HepG2 (cell line): ENCODE data around the gene SATB1.

Source experiments
- RARA ChIP-seq: IDR thresholded peaks from 2 replicates; pipeline ENCODE4 v1.6.1; 2016; ENCODE audit warnings: missing genetic modification reagents, missing compliant biosample characterization
- TF ChIP-seq, protein P1 (sequence below): sonication (generic); formaldehyde crosslinking; IDR thresholded peaks from 2 replicates; pipeline ENCODE4 v1.4.0; 2020; ENCODE audit warnings: mild to moderate bottlenecking, missing genetic modification reagents
- TF ChIP-seq, protein P2 (sequence below): sonication (generic); formaldehyde crosslinking; IDR thresholded peaks from 2 replicates; pipeline ENCODE4 v1.5.0; 2020; ENCODE audit warnings: mild to moderate bottlenecking, missing genetic modification reagents, moderate library complexity
- TF ChIP-seq, protein P3 (sequence below), 2 experiments: fragments of 450-650 bp in 1 of 2; sonication (generic) in 1 of 2; formaldehyde crosslinking in 1 of 2; IDR thresholded peaks; 2 replicates each; pipeline versions ENCODE4 v1.6.1 to v1.8.0; 2016 to 2022; ENCODE audit warnings: antibody characterized with exemption in 1 of 2, mild to moderate bottlenecking in 1 of 2, missing genetic modification reagents in 1 of 2

DNA sequence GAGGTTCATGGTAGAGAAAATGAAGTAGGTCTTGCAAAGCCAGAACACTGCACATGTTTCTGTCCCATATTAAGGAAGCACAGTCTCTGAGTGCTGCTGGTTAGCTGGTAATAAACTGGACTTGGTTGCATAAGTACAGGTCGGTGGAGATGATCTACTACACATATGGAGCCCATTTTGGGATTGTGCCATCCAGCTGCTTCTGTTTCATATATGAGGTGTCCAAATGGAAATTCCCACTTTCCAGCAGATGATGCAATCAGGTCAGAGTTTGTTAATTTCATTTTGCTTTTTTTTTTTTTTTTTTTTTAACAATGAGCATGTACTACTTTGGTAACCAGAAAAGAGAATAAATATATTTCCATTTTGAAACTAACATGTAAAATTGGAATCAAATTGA is 122.6 kb downstream of the SATB1 start:
- no peak for TF ChIP-seq RARA
- TF ChIP-seq, protein P1, sequence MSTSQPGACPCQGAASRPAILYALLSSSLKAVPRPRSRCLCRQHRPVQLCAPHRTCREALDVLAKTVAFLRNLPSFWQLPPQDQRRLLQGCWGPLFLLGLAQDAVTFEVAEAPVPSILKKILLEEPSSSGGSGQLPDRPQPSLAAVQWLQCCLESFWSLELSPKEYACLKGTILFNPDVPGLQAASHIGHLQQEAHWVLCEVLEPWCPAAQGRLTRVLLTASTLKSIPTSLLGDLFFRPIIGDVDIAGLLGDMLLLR (CRISPR knock-in tag) = no peak
- TF ChIP-seq, protein P2, sequence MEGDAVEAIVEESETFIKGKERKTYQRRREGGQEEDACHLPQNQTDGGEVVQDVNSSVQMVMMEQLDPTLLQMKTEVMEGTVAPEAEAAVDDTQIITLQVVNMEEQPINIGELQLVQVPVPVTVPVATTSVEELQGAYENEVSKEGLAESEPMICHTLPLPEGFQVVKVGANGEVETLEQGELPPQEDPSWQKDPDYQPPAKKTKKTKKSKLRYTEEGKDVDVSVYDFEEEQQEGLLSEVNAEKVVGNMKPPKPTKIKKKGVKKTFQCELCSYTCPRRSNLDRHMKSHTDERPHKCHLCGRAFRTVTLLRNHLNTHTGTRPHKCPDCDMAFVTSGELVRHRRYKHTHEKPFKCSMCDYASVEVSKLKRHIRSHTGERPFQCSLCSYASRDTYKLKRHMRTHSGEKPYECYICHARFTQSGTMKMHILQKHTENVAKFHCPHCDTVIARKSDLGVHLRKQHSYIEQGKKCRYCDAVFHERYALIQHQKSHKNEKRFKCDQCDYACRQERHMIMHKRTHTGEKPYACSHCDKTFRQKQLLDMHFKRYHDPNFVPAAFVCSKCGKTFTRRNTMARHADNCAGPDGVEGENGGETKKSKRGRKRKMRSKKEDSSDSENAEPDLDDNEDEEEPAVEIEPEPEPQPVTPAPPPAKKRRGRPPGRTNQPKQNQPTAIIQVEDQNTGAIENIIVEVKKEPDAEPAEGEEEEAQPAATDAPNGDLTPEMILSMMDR = no peak
- TF ChIP-seq, protein P3, sequence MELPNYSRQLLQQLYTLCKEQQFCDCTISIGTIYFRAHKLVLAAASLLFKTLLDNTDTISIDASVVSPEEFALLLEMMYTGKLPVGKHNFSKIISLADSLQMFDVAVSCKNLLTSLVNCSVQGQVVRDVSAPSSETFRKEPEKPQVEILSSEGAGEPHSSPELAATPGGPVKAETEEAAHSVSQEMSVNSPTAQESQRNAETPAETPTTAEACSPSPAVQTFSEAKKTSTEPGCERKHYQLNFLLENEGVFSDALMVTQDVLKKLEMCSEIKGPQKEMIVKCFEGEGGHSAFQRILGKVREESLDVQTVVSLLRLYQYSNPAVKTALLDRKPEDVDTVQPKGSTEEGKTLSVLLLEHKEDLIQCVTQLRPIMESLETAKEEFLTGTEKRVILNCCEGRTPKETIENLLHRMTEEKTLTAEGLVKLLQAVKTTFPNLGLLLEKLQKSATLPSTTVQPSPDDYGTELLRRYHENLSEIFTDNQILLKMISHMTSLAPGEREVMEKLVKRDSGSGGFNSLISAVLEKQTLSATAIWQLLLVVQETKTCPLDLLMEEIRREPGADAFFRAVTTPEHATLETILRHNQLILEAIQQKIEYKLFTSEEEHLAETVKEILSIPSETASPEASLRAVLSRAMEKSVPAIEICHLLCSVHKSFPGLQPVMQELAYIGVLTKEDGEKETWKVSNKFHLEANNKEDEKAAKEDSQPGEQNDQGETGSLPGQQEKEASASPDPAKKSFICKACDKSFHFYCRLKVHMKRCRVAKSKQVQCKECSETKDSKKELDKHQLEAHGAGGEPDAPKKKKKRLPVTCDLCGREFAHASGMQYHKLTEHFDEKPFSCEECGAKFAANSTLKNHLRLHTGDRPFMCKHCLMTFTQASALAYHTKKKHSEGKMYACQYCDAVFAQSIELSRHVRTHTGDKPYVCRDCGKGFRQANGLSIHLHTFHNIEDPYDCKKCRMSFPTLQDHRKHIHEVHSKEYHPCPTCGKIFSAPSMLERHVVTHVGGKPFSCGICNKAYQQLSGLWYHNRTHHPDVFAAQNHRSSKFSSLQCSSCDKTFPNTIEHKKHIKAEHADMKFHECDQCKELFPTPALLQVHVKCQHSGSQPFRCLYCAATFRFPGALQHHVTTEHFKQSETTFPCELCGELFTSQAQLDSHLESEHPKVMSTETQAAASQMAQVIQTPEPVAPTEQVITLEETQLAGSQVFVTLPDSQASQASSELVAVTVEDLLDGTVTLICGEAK (IDR thresholded peaks at IDR 0.05) = no peak
- TF ChIP-seq, protein P3 (CRISPR knock-in tag; IDR thresholded peaks at IDR 0.05) = no peak
